ENCODE measurements around the gene LRP1-AS. TPM values are rescaled to one million over a fixed set of nuclear protein-coding genes. Genes with fewer than 3 reads are reported as not detected.
A peak's percentile ranks its signal among the peaks of the same experiment; 100 is the strongest.

Gene LRP1-AS
- total RNA-seq, 2 donors from 2014 or later = not detected

DNA sequence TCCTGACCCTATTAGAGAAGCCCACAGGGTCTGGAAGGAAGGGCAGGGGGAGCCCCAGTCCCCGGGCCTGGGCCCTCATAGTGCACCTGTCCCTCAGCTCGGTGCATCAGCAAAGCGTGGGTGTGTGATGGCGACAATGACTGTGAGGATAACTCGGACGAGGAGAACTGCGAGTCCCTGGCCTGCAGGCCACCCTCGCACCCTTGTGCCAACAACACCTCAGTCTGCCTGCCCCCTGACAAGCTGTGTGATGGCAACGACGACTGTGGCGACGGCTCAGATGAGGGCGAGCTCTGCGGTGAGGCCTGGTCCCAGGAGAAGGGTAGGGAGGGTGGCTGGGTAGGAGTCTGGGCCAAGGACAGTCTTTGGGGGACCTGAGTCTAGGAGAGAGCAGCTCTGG, 26.3 kb upstream of the LRP1-AS start:
- TF ChIP-seq POLR2AphosphoS5 (IDR thresholded peaks at IDR 0.05) = no peak
- no peak for TF ChIP-seq POLR2A (IDR thresholded peaks at IDR 0.05)
- TF ChIP-seq, protein P1, sequence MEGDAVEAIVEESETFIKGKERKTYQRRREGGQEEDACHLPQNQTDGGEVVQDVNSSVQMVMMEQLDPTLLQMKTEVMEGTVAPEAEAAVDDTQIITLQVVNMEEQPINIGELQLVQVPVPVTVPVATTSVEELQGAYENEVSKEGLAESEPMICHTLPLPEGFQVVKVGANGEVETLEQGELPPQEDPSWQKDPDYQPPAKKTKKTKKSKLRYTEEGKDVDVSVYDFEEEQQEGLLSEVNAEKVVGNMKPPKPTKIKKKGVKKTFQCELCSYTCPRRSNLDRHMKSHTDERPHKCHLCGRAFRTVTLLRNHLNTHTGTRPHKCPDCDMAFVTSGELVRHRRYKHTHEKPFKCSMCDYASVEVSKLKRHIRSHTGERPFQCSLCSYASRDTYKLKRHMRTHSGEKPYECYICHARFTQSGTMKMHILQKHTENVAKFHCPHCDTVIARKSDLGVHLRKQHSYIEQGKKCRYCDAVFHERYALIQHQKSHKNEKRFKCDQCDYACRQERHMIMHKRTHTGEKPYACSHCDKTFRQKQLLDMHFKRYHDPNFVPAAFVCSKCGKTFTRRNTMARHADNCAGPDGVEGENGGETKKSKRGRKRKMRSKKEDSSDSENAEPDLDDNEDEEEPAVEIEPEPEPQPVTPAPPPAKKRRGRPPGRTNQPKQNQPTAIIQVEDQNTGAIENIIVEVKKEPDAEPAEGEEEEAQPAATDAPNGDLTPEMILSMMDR (IDR thresholded peaks at IDR 0.05) = no peak
- Histone ChIP-seq H3K4me3 (no peak overlapping the region), H3K4me1 (replicated peaks) (peaks cover 3% of the 10 kb centered on the region), H3K27ac (no peak overlapping the region), H3K36me3 (peaks cover 0 to 11% of the 10 kb centered on the region in 2 donors), H3K9me3 (no peaks in the 10 kb centered on the region), H3K27me3 (replicated peaks; ENCODE audit: insufficient read depth) (no peaks in the 10 kb centered on the region)
- no peak for DNase-seq (ENCODE audit: low spot score)
- 88% methylated on average over 14 of the region's 14 CpGs for WGBS
- intact Hi-C loops (cut with DNase I) = loop anchor here (2.0 kb wide), 1 partner anchor 49 kb away; no protein-coding TSS in a partner anchor

DNA sequence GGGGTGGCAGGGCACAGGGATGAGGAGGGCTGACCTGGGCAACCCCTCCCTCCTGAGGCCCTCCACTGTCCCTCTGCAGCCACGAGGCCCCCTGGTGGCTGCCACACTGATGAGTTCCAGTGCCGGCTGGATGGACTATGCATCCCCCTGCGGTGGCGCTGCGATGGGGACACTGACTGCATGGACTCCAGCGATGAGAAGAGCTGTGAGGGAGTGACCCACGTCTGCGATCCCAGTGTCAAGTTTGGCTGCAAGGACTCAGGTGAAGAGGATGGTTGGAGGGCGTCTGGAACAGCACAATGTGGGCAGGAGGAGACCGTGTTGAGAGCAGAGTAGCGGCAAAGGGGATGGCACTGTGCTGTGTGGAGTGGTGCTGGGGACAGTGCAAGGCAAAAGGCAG, 25.7 kb upstream of the LRP1-AS start:
- WGBS = 77% methylated on average over 11 of the region's 11 CpGs
- Histone ChIP-seq H3K27ac (no peak overlapping the region), H3K4me3 (no peak overlapping the region), H3K4me1 (replicated peaks) (peaks cover 3% of the 10 kb centered on the region), H3K9me3 (no peaks in the 10 kb centered on the region), H3K27me3 (replicated peaks; ENCODE audit: insufficient read depth) (no peaks in the 10 kb centered on the region), H3K36me3 (peaks cover 0 to 12% of the 10 kb centered on the region in 2 donors)
- DNase-seq (ENCODE audit: low spot score) = no peak
- intact Hi-C loops (cut with DNase I) = loop anchor here (2.0 kb wide), 1 partner anchor 48 kb away; no protein-coding TSS in a partner anchor
- TF ChIP-seq POLR2A (IDR thresholded peaks at IDR 0.05) (no peak), POLR2AphosphoS5 (IDR thresholded peaks at IDR 0.05) (no peak)
- TF ChIP-seq, protein P1 (IDR thresholded peaks at IDR 0.05) = peak in 2 of 4 experiments; percentile 22 to 50

DNA sequence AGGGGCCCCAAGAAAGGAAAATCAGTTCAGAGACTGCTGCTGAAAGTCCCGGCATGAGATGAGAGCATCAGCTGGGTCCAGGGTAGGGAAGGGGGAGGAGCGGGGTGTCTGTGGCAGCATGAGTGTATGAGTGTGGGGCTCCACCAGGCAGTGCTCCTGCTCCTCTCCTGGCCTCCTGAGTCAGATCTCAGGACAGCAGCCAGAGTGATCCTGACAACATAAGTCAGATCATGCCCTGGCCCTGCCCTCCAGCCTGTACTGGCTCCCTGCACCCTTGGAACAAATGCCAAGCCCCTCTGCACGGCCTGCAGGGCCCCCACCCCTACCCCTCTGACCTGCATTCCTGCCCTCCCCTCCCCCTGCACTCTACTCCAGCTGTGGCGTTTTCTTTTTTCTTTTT, 24.2 kb upstream of the LRP1-AS start:
- H3K9me3 ChIP-seq = no peaks in the 10 kb centered on the region
- peaks cover 3% of the 10 kb centered on the region for H3K4me1 ChIP-seq (replicated peaks)
- TF ChIP-seq POLR2A (IDR thresholded peaks at IDR 0.05) (no peak), POLR2AphosphoS5 (IDR thresholded peaks at IDR 0.05) (no peak)
- TF ChIP-seq, protein P1 (IDR thresholded peaks at IDR 0.05) = no peak
- 47% methylated on average over 4 of the region's 4 CpGs for WGBS
- no peak overlapping the region for H3K4me3 ChIP-seq
- no peak for DNase-seq (ENCODE audit: low spot score)
- no peak overlapping the region for H3K27ac ChIP-seq
- H3K36me3 ChIP-seq = peaks cover 0 to 20% of the 10 kb centered on the region in 2 donors
- intact Hi-C loops (cut with DNase I) = loop anchor here (2.0 kb wide), 1 partner anchor 47 kb away; no protein-coding TSS in a partner anchor
- no peaks in the 10 kb centered on the region for H3K27me3 ChIP-seq (replicated peaks; ENCODE audit: insufficient read depth)

DNA sequence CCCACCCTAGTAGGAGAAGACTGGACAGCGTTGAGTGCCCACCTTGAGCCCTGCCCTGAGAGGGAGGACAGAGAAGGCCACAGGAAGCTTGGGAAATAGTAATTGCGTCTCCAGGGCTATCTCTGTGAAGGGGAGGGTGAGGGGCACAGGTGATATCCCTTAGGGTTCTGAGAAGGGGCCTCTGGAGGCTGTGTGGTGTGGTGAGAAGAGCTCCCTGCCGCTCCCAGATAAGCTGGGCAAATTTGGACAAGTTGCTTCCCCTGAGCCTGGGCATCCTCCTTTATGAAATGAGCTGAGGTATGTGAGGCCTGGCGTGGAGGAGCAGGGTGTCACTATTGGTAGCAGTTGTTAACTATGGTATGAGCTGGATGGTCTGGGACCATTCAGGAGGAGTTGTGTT, 23.5 kb upstream of the LRP1-AS start:
- H3K36me3 ChIP-seq = peaks cover 0 to 25% of the 10 kb centered on the region in 2 donors

DNA sequence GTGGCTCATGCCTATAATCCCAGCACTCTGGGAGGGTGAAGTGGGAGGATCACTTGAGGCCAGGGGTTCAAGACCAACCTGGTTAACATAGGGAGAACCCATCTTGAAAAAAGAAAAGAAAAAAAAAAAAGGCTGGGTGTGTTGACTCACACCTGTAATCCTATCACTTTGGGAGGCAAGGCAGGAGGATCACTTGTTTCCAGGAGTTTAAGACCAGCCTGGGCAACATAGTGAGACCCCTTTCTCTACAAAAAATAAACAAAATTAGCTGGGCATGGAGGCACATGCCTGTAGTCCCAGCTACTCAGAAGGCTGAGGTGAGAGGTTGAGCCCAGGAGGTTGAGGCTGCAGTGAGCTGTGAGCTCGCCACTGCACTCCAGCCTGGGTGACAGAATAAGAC, 23.0 kb upstream of the LRP1-AS start:
- TF ChIP-seq, protein P1 (IDR thresholded peaks at IDR 0.05) = no peak
- no peak for DNase-seq (ENCODE audit: low spot score)
- Histone ChIP-seq H3K27me3 (replicated peaks; ENCODE audit: insufficient read depth) (no peaks in the 10 kb centered on the region), H3K4me1 (replicated peaks) (no peaks in the 10 kb centered on the region), H3K36me3 (peaks cover 0 to 26% of the 10 kb centered on the region in 2 donors), H3K9me3 (no peaks in the 10 kb centered on the region), H3K4me3 (no peak overlapping the region), H3K27ac (no peak overlapping the region)
- intact Hi-C loops (cut with DNase I) = no loop called here
- WGBS = 90% methylated on average over 1 of the region's 1 CpG

More for the DNA sequence above, 23.5 kb upstream of the LRP1-AS start:
- Histone ChIP-seq H3K9me3 (no peaks in the 10 kb centered on the region), H3K27ac (no peak overlapping the region), H3K4me3 (no peak overlapping the region), H3K4me1 (replicated peaks) (peaks cover 2% of the 10 kb centered on the region), H3K27me3 (replicated peaks; ENCODE audit: insufficient read depth) (no peaks in the 10 kb centered on the region)
- DNase-seq (ENCODE audit: low spot score) = no peak
- 88% methylated on average over 4 of the region's 4 CpGs for WGBS
- intact Hi-C loops (cut with DNase I) = no loop called here
- no peak for TF ChIP-seq POLR2A (IDR thresholded peaks at IDR 0.05)
- TF ChIP-seq POLR2AphosphoS5 (IDR thresholded peaks at IDR 0.05) = no peak
- TF ChIP-seq, protein P1 (IDR thresholded peaks at IDR 0.05) = no peak

Data from prostate gland (tissue), 2 donors.